MM.1S (cell line): ENCODE measurements around the gene BCCIP.

Experiments used
- EZH2 ChIP-seq: fragments of 300-600 bp; sonication (generic); optimal IDR thresholded peaks from 2 replicates; pipeline ENCODE3; 2017; ENCODE audit warnings: low read depth, mild to moderate bottlenecking, antibody characterized with exemption, low read length, mixed read lengths
- EZH2phosphoT487 ChIP-seq: fragments of 300-600 bp; sonication (generic); IDR thresholded peaks from 2 replicates; pipeline ENCODE4 v1.6.1; 2018; ENCODE audit warnings: antibody characterized with exemption, low read length
- TF ChIP-seq, protein P1 (sequence below): fragments of 300-600 bp; sonication (generic); IDR thresholded peaks from 2 replicates; pipeline ENCODE4 v1.5.1; 2016; ENCODE audit warnings: antibody characterized with exemption, low read length, mixed read lengths

DNA sequence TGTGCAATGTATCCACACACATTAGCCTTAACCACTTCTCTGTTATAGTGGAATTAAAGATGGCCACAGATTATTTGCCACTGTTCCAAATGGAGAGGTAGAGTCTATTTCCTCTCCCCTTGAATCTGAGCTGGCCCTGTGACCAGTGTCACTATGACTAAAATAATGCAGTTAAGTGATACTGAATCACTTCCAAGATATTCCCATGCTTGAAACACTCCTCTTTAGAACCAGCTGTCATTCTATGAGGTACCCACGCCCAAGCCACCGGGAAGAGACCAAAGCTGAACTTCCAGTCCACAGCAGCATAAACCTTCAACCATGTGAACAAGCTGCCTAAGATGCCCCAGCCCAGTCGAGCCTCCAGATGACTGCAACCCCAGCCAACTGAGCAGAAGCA is 59.9 kb downstream of the BCCIP start:
- TF ChIP-seq, protein P1, sequence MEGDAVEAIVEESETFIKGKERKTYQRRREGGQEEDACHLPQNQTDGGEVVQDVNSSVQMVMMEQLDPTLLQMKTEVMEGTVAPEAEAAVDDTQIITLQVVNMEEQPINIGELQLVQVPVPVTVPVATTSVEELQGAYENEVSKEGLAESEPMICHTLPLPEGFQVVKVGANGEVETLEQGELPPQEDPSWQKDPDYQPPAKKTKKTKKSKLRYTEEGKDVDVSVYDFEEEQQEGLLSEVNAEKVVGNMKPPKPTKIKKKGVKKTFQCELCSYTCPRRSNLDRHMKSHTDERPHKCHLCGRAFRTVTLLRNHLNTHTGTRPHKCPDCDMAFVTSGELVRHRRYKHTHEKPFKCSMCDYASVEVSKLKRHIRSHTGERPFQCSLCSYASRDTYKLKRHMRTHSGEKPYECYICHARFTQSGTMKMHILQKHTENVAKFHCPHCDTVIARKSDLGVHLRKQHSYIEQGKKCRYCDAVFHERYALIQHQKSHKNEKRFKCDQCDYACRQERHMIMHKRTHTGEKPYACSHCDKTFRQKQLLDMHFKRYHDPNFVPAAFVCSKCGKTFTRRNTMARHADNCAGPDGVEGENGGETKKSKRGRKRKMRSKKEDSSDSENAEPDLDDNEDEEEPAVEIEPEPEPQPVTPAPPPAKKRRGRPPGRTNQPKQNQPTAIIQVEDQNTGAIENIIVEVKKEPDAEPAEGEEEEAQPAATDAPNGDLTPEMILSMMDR: no peak
- TF ChIP-seq EZH2 (no peak), EZH2phosphoT487 (no peak)
